GM21576 (cell line): ENCODE measurements around the gene RAD9A.

Experiments used
- ATAC-seq: cut with Tn5 transposase; IDR thresholded peaks from one replicate; pipeline ENCODE4 v1.9.1; 2021; ENCODE audit warnings: mild to moderate bottlenecking, moderate library complexity; ENCODE audit not compliant: unreplicated experiment

The RAD9A gene

GRCh38 chr11:67391304-67392182, at the start of gene RAD9A:
Gene RAD9A, plus strand, starts transcription at chr11:67391986. Its CDS starts 59 bp downstream, at chr11:67392045.
- ATAC-seq: peak; percentile 54

- ATAC-seq: no peak
Observed at GRCh38 chr11:67344264-67344663, 47.5 kb upstream of the RAD9A start.

GRCh38 chr11:67345247-67345919, 46.4 kb upstream of the RAD9A start:
- ATAC-seq: no peak

GRCh38 chr11:67345920-67346819, 45.6 kb upstream of the RAD9A start:
- no peak for ATAC-seq

- ATAC-seq: no peak
Observed at GRCh38 chr11:67347964-67348749, 43.6 kb upstream of the RAD9A start.

- no peak for ATAC-seq
Observed at GRCh38 chr11:67349036-67349435, 42.8 kb upstream of the RAD9A start.

GRCh38 chr11:67349457-67349856, 42.3 kb upstream of the RAD9A start:
- ATAC-seq: no peak

- ATAC-seq: no peak
Observed at GRCh38 chr11:67349928-67350465, 41.8 kb upstream of the RAD9A start.

GRCh38 chr11:67351275-67352005, 40.3 kb upstream of the RAD9A start:
- no peak for ATAC-seq

- peak; percentile 7 for ATAC-seq
Observed at GRCh38 chr11:67352546-67353316, 39.1 kb upstream of the RAD9A start.

GRCh38 chr11:67353317-67354074, 38.3 kb upstream of the RAD9A start, which contains the start of gene POLD4:
Gene POLD4, minus strand, starts transcription at chr11:67353546. Its CDS starts 147 bp downstream, at chr11:67353399.
- ATAC-seq: peak; percentile 72

- no peak for ATAC-seq
Observed at GRCh38 chr11:67354075-67355022, 37.4 kb upstream of the RAD9A start.

- ATAC-seq: no peak
Observed at GRCh38 chr11:67355023-67355793, 36.6 kb upstream of the RAD9A start.

GRCh38 chr11:67355794-67356386, 35.9 kb upstream of the RAD9A start:
- no peak for ATAC-seq

GRCh38 chr11:67356387-67356863, 35.4 kb upstream of the RAD9A start:
- ATAC-seq: no peak
